GM15510 (cell line): ENCODE measurements around the gene CACNA1G.

Experiments
- POLR2A ChIP-seq: IDR thresholded peaks from 3 replicates; pipeline ENCODE4 v1.6.1; 2011; ENCODE audit warnings: borderline replicate concordance; ENCODE audit not compliant: insufficient read length; ENCODE audit errors: extremely low read depth

CACNA1G gene

DNA sequence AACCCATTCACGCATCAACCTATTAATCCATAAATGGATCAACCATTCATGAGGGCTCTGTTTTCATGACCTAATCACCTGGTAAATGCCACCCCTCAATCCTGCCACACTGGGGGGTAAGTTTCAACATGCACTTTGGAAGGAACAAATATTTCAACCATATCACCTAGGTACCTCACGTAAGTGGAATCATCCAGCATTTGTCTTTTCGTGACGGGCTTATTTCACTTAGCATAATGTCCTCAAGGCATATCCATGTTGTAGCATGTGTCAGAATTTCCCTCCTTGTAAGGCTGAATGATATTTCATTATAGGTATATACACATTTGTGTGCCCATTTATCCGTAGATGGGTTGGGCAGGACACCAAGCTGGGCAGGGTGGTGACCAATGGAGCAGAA, 111.6 kb downstream of the CACNA1G start:
- TF ChIP-seq POLR2A: no peak

DNA sequence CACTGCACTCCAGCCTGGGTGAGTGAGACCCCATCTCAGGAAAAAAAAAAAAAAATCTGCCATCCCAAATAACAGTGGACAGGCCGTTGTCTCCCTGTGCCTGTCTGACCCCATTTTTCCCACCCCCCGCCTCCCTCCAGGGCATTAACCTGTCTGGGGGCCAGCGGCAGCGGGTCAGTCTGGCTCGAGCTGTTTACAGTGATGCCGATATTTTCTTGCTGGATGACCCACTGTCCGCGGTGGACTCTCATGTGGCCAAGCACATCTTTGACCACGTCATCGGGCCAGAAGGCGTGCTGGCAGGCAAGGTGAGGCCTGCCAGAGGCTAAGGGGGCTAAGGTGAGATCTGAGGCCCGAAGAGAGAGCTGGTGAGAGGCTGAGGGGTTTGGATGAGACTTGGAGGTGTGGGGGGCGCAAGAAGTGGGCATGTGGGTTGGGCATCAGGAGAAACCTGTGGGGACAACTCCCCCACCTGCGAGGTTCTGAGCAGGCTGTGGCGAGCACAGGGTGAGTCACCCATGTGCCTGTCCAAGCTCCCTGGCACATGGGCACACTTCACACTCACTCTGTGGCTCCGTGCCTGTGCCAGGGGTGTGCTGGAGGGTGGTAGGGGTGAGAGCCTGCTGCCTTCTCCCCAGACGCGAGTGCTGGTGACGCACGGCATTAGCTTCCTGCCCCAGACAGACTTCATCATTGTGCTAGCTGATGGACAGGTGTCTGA, 112.5 kb downstream of the CACNA1G start:
- no peak for TF ChIP-seq POLR2A

DNA sequence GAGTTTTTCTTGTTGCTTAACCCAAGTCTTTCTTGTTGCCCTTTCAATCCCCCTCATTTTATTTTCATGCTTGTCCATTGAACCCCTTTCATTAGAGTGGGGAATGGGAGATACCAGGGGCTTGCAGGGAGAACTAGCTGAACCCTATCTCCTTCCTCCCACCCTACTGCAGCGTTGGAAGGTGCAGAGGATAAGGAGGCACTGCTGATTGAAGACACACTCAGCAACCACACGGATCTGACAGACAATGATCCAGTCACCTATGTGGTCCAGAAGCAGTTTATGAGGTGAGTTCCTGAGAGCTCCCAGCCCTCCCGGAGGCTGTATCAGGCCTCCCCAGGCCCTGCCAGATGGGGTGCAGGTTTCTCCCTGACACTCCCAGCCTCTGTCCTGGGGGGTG, 114.7 kb downstream of the CACNA1G start:
- no peak for TF ChIP-seq POLR2A

DNA sequence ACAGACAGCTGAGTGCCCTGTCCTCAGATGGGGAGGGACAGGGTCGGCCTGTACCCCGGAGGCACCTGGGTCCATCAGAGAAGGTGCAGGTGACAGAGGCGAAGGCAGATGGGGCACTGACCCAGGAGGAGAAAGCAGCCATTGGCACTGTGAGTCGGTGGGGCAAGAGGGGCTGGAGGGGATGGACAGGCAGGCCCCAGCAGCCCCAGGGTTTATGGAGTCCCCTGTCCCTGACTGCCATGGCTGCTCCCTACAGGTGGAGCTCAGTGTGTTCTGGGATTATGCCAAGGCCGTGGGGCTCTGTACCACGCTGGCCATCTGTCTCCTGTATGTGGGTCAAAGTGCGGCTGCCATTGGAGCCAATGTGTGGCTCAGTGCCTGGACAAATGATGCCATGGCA, 115.1 kb downstream of the CACNA1G start:
- no peak for TF ChIP-seq POLR2A

DNA sequence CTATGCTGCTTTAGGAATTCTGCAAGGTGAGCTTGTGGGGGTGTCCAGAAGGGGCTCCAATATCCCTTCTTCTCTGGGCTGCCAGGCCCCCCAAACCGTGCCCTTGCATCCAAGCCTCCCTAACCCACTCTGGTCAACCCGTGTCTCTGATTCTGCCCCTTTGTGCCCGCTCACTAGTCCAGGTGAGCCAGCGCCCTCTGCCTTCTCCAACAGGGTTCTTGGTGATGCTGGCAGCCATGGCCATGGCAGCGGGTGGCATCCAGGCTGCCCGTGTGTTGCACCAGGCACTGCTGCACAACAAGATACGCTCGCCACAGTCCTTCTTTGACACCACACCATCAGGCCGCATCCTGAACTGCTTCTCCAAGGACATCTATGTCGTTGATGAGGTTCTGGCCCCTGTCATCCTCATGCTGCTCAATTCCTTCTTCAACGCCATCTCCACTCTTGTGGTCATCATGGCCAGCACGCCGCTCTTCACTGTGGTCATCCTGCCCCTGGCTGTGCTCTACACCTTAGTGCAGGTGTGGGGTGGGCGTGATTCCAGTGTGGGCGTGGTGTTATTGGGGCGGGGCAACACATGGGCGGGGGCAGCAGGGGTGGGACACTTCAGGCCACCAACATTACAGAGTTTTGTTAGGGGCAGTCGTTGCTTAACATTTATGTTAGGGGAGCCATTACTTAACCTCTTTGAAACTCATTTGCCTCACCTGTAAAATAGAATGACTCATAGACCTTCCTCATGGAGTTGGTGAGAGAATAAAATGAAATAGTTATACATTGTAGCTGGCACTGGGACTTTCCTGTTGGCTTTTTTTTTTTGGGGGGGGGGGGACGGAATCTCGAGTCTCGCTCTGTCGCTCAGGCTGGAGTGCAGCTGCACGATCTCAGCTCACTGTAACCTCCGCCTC, 115.8 kb downstream of the CACNA1G start:
- TF ChIP-seq POLR2A: no peak
